Right ventricle myocardium superior (tissue), 1 donor: ENCODE measurements around the gene FXYD2. TPM values are rescaled to one million over a fixed set of nuclear protein-coding genes. Genes with fewer than 3 reads are reported as not detected.
A peak's percentile ranks its signal among the peaks of the same experiment; 100 is the strongest.
"Not testable (repeated sequence)": the region's sequence is repeated elsewhere in the genome, so short reads cannot be mapped to it uniquely, and the experiment has no call there.

Experiments used
- ATAC-seq: fragments of 200-7000 bp; cut with Tn5 transposase; one replicate; pipeline ENCODE4 v1.9.1; 2020; ENCODE audit warnings: mild to moderate bottlenecking; ENCODE audit not compliant: poor library complexity
- DNase-seq: peaks from one replicate; pipeline ENCODE4 v3.0.0-alpha.2; 2020
- intact Hi-C: fragments of 100-400 bp; cut with DNase I; formaldehyde crosslinking; loops from one replicate; pipeline ENCODE4 v1.11.2; 2022
- total RNA-seq: library from RNA; stranded (reverse); fragmentation: NEBNext Ultra II Directional; extraction: Animal tissue kit (Norgen Biotek cat#: 25700); gene quantifications from one replicate; pipeline ENCODE4 v1.2.1, GENCODE V29; 2021
- donor health status: DM: no; HTN: yes; CAD: no; lungs with severe emphysema.

The FXYD2 gene
- total RNA-seq, 1 donor from 2014 or later, result 1.4 TPM

DNA sequence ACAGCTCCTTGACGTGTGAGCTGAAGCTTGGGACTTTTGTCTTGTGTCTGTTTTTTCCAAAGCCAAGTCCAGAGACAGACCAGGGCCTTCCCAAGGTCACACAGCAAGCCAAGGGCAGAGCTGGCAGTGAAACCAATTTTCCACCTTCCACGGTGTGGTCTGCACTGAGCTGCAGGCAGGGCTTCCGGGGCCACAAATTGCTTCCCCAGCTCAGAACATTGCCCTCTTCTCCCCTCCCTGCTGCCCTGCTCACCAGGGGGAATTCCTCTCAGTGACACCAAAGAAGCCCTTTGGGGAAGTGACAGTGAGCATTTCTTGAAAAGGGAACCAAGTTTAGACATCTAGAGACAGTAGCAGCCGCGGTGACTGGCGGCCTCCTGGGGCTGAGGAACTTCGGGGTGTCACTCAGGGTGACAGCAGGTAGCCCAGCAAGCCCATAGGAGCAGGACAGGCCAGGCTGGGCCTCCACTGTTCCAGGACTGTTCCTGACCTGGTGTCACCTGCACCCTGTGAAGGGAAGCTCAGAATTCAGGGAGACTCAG, 9.2 kb downstream of the FXYD2 start:
- intact Hi-C loops, result no loop called here
- peak; percentile 74 for DNase-seq
- ATAC-seq, result peak; percentile 7

DNA sequence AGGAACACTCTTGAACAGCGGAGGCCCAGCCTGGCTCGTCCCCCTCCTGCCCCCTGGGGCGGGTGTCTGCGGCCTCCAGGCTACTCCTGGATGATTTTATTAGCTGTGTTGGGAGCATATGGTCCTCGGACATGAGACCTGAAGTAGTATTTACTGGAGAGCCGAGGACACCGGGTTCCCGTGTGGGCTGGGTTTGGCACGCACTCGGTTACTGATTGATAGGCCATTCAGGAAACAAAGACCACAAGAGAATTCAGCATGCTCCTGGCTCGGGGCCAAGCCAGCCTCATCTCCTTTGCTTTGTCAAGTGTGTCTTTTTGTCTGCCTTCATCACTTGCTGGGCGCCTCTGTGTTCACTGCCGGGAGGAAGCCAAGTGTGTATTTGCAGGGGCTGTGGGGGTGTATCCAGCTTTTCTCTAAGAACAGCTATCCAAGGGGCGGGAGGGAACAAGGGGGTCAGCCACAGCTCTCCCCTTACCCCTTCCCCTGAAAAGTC, 9.7 kb downstream of the FXYD2 start:
- intact Hi-C loops, result no loop called here
- peak; percentile 85 for DNase-seq
- ATAC-seq, result no peak

DNA sequence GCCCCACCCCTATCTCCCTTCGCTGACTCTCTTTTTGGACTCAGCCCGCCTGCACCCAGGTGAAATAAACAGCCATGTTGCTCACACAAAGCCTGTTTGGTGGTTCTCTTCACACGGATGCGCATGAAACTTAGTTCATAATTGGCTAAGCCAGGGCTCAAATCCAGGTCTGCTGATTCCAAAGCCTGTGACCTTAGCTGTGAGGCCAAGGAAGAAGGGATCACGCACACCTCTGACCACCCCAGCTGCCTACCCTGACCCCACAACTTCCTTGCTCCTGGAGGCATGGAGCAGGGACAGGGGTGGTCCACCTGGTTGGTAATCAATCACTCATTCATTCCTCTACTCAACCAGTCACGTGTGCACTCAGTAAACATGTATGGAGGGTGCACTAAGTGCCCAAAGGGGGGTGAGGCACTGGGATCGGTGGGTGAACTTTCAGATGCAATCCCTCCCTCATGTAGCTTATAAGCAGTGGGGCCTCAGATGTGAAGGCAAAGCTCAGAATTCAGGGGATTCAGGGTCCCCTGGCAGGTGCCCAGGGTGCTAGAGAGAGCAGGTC, 10.3 kb downstream of the FXYD2 start:
- DNase-seq (no peak), ATAC-seq (no peak)
- intact Hi-C loops, result no loop called here

DNA sequence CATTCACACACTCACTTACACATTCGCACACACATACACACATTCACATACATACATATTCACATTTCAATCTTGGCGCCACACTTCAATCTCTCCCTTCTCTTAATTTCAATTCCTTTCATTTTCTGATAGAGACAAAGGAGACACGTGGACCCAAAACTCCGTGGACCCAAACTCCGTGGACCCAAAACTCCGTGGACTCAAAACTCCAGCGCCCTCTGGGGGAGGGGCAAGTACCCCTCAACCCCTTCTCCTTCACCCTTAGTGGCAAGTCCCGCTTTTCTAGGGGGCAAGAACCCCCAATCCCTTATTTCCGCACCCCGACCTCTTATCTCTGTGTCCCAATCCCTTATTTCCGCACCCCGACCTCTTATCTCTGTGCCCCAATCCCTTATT, 14.5 kb downstream of the FXYD2 start:
- ATAC-seq, DNase-seq, intact Hi-C loops: not testable (repeated sequence)

DNA sequence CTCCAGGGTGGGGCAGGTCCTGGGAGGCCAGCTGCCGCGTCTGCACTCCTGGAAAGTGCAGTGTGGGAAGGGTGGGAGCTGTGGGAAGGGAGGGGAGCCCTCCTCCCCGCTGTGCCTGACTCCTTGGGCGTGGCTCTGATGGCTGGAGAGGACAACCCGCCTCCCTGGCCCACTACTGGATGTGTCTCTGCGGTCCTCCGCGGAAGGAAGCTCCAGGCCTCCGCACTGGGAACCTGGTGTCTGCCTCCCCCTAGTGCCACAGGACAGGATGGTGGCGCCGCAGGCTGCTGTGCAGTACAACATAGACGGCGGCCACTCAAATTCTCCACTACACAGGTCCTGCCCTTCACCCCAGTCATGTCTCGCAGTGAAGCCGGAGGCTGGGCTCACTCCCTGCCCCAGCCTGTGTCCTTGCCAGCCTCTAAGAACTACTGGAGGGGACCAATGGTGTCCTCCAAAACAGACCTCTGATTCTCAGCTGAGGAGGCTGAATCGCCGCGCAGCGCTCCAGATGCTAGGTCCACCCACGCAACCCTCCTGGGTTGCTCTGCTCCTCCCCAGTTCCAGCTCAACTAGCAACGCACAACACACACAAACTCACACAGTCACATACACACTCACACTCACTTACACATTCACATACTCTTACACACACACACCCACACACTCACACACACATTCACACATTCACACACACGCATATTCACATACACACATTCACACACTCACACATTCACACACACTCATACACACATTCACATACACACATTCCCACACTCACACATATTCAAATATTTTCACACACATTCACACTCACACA, 15.1 kb downstream of the FXYD2 start:
- intact Hi-C loops, result loop anchor here (5.0 kb wide), 1 partner anchor 367 kb away; no protein-coding TSS in a partner anchor

DNA sequence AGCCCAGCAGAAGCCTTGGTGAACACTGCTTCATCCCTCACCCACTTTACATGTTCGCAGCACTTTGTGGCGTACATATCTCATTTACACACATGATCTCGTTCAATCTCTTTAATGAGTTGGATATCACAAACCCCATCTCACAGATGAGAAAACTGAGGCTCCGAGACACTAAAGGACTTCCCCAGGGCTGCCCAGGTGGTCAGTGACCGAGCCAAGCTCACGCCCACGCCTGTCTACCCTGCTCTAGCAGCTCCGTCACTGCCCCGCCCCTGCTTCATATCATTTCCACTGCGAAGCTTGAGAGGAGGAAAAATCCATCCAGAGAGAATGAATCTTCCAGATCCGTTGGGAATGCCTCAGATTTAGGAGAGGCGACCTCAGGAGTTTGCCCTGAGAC, 15.8 kb downstream of the FXYD2 start:
- intact Hi-C loops, result loop anchor here (5.0 kb wide), 1 partner anchor 366 kb away; no protein-coding TSS in a partner anchor
- DNase-seq, result no peak
- peak; percentile 32 for ATAC-seq

More for the DNA sequence above, 15.1 kb downstream of the FXYD2 start:
- peak; percentile 93 for ATAC-seq
- peak; percentile 88 for DNase-seq

DNA sequence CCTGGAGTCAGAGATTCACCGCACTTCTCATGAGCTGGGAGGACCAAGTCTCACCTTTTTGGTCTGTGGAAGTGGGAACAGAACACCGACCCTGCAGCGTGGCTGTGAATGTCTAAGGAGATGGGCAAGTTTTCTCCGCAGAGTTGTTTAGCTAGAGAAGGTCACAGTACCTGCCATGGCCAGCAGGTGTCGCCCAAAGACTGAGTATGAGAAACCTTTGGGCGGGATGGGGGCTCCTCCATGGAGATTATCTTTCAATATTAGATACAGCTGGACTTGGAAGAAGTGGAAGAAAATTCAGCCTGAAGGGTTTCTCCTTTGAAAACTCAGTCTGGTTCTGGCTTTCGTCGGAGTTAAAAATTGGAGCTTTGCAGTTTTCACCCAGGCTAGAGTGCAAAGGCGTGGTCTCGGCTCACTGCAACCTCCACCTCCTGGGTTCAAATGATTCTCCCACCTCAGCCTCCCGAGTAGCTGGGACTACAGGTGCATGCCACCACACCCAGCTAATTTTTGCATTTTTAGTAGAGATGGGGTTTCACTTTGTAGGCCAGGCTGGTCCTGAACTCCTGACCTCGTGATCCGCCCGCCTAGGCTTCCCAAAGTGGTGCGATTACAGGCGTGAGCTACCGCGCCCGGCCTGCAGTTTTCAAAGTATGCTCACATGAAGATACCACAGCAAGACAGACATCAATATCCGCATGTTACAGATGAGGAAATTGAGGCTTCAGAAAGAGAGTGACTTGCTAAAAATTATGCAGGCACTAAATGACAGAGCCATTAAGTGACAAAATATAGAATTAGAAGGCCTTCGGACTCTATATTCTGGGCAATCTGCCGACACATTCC, 16.8 kb downstream of the FXYD2 start:
- DNase-seq, result peak; percentile 91
- peak; percentile 74 for ATAC-seq
- intact Hi-C loops, result loop anchor here (5.0 kb wide), 1 partner anchor 365 kb away; no protein-coding TSS in a partner anchor

DNA sequence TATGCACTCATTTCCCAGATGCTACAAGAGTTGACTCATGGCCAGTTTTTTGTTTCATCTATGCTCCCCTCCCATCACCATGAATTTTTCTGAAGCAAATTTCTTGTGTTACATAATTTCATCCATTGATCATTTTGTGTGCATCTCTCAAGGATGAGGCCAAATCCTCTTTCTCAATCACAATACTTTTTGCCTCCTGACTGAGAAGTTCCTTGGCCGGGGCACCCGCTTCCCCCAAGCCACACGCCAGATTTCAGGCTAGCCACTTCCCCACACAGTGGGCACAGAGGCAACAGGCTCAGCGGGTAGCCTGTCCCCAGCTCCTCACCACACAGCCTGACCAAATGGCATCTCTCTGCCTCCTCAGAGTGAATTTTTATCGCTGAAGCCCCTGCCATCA, 17.7 kb downstream of the FXYD2 start:
- intact Hi-C loops, result loop anchor here (5.0 kb wide), 1 partner anchor 365 kb away; no protein-coding TSS in a partner anchor
- ATAC-seq (no peak), DNase-seq (no peak)

DNA sequence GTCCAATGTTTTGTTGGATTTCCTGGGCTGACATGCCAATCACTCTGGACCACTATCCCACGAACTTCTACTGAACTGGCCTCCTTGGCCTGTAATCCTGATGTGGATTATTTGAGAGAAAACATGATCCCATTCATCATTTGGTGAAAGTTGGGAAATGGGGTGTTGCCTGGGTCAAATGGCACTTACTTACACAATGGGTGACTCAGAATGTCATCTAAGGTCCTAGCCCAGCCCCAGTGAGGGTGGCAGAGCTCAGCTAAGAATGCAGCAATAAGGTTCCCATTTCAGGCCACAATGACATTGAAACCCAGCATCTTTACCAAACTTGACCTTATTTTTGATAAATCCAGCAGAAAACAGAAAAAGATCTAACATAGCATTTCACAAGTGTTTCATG, 19.5 kb downstream of the FXYD2 start:
- no peak for ATAC-seq
- no peak for DNase-seq
- intact Hi-C loops, result loop anchor here (5.0 kb wide), 1 partner anchor 363 kb away; no protein-coding TSS in a partner anchor

DNA sequence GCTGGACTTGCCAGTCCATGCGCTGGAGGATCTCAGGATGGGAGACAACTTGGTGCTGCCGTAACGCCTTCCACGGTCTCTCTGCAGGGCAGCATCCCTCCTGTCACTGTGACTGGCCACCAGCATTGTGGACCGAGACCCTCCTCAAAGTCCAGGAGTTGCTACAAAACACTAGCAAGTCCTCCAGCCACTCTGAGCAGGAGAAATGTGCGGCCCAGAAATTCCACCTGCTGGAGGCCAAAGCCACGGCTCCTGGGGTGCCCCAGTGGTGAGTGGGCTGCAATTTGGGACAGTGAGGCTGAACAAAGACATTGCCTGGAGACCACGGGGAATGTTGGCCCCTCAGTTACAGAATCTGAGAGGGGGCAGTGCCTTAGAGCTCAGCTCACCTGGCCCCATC, 20.6 kb downstream of the FXYD2 start:
- DNase-seq (no peak), ATAC-seq (no peak)
- intact Hi-C loops, result no loop called here

DNA sequence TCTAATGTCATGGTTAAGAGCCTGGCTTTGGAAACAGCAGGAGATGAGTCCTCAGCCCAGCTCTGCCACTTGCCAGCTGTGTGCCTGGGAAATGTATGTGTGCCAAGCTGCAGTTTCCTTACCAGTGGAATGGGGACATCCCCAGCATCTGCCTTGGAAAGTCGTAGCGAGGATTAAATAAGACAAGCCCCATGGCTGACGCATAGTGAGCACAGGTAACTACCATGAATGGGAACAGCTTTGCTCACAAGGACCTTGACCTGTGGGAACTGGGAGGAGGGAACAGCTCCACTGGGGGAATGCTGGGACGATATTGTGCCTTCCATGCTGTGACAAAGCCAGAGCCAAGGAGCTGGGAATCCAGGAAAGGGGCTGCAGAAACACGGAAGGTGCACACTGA, 24.9 kb downstream of the FXYD2 start:
- intact Hi-C loops, result no loop called here
- DNase-seq (no peak), ATAC-seq (no peak)

DNA sequence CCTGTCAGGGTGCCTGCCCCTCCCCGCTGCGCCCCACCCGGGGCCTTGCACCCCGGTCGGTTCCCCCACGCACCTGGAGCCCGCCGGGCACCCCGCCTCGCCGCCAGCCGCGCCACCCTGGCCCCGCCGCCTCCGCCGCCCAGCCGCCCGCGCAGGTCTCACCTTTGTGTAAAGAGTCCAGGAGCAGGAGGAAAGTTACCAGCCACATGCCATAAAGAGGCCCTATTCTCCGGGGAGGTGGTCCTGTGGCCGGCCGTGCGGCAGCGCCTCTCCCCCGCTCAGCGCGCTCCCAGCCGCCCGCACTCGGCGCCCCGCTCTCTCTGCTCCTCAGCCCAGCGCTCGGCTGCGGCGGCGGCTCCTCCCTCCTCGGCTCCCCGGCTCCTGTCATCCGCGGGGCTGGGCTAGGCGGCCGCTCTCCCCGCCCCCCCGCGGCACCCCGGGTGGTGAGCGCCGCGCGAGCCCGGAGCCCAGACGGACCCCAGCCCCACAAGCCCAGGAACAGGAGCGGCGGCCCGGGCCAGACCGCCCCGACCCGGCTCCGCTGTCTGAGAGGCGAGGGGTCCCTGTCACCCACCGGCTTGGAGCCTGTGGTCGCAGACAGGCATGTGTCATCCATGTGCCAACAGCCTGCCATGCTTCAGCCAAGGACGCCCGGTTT, 27.5 kb downstream of the FXYD2 start, which contains the start of gene DSCAML1:
Gene DSCAML1, minus strand, starts transcription at position 345 of the 658 bp plus-strand sequence. Its CDS starts 137 bp downstream, at position 208.
- DNase-seq, result peak; percentile 57
- peak; percentile 85 for ATAC-seq
- intact Hi-C loops, result no loop called here

DNA sequence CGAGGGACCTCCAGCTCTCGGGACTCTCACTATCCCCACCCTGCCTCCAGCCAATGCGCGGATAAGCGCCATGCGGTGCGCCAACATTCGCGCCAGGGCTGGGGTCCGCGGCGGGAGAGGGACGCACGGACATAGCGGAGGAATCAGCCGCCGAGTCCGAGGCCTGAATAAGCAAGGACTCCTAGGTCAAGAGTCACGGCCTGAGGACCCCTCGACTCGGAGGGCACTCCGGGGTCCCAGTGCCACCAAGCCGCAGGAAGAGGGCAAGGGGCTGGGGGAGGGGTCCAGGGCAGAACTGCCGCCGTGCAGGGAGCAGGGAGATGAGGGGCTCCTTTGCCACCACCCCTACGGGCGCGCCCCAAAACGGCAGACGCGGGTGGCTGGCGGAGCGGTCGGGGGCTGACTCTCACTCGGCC, 28.1 kb downstream of the FXYD2 start:
- intact Hi-C loops, result no loop called here
- DNase-seq, result no peak
- ATAC-seq, result no peak

DNA sequence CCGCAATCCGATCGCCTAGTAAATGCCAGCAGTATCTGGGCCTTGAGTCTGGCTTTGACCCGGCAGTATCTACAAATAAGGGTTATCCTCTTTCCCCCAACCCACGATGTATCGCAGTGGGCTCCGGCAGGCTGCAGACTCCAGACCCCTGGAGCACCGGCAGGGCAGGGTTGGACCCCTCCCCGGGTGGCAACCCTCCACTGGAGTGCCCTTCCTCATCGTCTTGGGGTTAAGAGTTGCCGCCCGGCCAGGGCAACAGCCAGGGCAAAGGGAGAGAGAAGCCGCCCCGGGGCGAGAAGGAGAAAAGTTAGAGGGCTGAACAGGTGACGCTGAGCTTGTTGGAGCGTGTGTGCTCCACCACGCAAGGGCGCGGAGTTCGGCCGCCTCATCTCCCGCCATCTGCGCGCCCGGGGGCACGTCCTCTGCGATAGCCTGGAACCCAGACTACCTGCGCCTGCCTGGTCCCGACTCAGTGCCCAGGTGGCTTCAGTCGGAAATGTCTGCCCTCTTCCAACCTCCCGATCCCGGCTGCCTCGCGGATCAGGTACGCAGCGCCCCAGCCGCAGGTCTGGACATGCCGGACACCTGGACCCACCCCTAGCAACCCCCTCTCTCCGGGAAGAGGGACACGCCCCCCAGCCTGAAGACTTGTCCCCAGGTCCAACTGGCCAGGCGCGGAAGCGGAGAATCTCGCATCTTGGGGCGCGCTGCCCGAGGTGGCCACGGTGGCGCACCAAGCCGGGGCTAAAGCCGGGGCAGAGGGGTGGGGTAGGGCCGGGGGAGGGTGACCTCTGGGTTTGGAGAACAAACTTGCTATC, 28.7 kb downstream of the FXYD2 start:
- ATAC-seq (no peak), DNase-seq (no peak)
- intact Hi-C loops, result no loop called here

DNA sequence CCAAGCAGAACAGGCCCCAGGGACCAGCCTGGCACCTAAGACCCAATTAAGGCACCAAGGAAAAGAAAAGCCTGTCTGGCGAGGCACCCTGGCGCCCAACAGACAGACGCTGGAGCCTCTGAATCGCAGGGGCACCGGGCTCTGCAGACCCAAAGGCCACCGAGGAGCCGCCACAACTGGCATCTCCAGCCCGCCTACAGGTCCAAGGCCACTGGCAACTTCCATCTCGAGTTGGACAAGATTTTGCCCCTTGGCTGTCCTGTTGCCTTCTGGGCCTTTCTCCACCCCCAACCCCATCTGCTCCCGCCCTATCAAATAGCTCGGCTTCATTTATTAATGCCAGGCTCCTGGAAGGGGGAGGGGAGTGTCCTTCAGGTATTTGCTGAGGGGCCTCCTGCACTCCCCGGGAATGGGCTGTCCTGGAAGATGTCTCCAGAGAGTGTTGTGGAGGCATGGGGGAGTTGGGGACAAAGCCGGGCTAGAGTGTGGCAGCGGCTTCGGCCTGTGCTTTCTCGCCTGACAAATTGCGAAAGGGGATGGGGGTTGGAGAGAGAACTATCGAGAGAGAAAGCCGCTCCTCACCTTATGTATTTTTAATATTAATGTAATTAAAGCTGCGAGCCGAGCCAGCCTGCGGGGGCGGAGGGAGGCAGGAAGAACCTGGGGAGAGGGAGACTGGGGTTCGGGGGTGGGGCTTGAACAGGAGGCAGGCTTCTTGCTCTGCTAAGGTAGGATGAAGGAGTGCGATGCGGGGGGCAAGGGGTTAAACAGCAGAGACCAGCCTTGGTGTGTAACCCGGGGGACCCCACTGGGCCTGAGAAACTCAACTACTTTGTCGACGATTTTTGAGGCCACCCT, 29.5 kb downstream of the FXYD2 start:
- ATAC-seq, result no peak
- no peak for DNase-seq
- intact Hi-C loops, result no loop called here

DNA sequence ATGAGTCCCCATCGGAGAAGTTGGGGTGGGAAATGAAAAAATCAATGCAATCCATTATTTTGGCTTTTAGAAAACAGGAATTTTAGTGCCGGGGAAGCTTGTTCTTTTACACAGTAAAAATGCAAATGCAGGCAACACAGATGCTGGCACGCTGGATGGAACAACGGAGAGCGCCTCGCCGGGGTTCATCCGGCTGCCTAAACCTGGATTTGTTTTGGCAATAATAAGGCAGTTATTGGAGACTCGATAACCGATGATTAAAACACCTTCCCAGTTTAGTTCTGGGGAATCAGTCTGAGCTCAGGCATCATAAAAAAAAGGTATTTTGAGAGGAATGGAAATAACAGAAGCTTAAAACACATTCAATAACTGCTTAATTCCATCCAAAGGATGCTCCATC, 30.4 kb downstream of the FXYD2 start:
- no peak for DNase-seq
- intact Hi-C loops, result no loop called here
- ATAC-seq, result no peak
